ENCODE measurements around the gene ETV3L.

Gene ETV3L

DNA sequence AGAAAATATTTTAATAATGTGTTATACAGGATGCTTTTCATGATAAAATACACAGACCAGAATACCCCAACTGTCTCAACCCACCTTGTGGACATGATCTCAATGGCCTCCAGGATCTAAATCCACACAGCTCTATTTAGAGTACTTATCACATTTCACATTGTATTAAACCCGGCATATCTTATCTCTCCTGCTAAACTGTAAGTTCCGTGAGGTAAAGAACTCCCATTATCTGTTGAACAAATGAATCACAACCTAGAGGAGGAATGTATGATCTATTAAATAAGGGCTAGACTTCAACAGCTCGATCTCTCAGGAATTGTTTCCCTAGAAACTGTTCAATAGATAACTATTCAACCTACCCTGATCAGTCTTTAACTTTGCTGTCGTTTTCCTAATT lies 31.7 kb upstream of the ETV3L start:
- DNase-seq: no peak

DNA sequence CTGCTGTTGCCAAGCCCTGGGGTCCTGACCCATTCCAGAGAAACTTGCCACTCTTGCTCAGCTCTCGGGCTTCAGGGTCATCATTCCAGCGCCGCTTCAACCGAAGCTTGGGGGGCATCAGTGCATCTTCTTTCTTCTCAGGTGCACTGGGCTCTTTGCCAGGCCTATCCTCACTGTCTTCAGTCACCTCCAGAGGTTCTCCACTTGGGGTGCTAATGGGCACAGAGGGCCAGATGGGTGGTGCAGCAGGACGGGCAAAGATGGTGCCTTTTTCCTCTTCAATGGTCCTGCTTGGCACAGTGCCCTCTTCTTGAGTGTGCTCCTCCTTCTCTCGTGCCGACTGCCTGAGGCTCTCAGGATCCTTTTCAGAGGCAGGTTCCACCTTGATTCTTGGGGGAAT lies 25.2 kb upstream of the ETV3L start:
- no peak for DNase-seq

DNA sequence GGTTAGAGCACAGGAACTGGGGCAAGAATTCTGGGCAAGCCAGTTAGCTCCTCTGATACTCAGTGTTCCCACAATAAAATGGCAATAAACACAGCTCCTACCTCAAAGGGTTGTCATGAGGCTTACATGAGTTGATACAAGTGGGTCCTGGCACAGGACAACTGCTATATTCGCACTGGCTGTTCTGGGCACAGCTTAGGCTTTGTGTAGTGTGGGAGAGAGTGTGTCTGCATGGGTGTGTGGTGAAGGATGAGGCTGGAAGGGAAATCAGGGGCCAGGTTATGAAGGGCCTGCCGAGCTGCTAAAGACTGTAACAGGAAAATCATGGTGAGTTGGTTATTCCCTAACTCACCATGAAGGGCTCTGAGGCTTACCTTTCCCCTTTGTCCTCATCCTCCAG lies 19.8 kb upstream of the ETV3L start:
- DNase-seq: no peak

DNA sequence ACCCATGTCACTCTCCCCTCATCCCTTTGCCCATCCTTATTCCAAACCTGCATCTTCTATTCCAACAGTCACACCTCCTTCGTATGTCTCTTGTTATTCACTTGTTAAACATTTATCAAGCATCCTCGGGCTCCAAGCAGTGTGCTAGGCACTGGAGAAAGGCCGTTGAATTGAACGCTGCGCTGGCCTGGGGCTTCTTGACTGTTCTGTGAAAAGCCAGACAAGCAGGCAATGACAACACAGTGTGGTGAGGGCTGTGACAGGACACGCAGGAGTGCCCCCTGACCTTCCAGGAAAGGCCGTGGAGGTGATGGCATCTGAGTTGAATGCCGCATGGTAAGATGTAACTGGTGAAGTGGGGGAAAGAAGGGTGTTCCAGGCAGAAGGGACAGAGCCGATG lies 19.4 kb upstream of the ETV3L start:
- no peak for DNase-seq

DNA sequence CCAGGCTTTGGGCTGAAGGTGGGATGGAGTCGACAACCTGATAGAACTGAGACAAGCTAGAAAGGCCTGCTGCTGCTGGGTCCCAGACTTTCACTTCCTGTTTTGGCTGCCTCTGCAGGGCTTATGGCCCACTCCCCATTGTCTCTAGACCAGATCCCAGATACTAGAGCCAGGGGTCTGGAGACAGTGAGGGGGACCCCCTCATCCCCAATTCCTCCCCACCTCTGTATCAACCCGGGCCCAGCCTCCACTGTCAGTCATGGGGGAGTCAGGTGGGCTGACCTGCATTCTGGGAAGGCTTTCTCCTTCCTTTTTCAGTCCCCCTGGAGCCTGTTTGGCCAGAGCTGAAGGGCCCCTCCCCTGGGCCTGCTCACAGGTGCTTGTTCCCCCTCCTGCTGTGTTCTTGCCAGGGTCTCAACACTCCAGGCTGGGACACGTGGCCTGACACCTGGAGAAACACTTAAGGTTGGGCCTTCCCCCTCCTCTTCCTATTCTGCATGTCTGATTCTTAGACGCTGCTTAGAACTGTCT lies 18.0 kb upstream of the ETV3L start:
- DNase-seq: no peak

DNA sequence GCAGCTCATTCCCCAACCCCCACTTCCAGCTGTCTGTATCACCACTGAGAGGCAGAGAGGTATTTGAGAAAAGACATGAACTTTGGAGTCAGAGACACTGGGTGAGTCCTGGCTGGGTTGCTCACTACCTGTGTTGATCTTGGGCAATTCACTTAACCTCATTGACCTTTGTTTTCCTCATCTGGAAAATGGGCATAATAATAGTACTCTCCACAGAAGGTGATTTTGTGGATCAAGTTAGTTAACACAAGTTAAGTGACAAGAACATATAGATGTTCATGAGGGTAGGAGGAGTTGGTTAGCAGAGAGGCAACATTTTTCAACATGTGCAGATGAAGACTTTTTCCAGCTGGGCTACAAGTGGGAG lies 17.1 kb upstream of the ETV3L start:
- DNase-seq: no peak

DNA sequence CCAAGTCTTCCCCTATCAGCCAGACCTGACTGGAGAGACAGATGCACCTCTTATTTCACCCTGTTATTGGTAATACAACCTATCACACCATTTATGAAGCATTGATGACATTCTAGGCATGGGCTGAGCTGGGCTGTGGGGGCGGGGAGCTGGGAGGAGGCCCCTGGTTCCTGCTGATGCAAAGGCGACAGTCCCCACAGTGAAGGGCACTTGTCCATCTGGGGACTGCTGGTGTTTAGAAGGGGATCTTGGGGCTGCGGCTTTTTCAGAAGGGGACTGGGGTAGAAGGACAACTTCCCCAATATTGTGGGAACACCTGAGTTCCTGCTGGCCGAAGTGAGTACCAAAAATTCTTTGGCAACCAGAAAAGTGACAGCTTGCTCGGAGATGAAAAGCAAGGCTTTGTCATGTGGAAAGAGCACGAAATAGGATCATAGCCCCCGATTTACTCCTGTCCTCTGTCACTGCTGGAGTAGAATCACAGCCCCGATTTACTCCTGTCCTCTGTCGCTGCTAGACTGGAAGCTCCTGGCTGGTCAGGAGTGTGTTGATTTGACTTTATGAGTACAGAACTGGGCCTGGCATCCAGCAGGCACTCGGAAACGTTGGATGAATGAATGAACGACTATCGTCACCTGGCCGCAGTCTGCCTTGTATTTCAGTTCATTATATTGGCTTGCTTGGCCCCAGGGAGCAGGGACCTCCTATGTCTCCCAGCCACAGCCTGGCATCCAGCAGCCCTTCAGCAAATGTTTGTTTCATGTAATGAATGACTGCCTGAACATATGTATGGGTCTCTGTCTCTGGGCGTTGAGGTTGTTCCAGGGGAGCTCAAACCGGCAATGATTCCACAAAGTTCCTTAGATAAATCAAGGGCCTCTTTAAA lies 16.5 kb upstream of the ETV3L start:
- no peak for DNase-seq

DNA sequence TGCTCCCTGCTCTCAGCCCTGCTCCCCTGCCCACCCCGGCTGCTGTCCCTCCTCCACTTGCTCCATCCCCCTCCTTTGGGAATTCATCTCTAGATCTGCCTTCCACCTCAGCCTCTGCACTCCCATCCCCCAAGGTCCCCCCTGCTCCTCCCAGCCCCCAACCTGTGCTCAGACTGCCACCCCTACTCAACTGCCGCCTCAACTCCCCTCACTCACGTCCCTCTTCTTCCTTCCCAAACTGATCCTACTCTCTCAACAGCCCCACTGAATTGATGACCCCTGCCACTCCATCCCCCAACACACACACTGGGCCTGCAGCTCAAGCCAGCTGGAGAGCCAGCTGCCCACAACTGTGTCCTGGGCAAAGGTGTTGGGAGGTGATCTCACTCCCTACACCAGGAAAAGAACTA lies 15.8 kb upstream of the ETV3L start:
- no peak for DNase-seq

DNA sequence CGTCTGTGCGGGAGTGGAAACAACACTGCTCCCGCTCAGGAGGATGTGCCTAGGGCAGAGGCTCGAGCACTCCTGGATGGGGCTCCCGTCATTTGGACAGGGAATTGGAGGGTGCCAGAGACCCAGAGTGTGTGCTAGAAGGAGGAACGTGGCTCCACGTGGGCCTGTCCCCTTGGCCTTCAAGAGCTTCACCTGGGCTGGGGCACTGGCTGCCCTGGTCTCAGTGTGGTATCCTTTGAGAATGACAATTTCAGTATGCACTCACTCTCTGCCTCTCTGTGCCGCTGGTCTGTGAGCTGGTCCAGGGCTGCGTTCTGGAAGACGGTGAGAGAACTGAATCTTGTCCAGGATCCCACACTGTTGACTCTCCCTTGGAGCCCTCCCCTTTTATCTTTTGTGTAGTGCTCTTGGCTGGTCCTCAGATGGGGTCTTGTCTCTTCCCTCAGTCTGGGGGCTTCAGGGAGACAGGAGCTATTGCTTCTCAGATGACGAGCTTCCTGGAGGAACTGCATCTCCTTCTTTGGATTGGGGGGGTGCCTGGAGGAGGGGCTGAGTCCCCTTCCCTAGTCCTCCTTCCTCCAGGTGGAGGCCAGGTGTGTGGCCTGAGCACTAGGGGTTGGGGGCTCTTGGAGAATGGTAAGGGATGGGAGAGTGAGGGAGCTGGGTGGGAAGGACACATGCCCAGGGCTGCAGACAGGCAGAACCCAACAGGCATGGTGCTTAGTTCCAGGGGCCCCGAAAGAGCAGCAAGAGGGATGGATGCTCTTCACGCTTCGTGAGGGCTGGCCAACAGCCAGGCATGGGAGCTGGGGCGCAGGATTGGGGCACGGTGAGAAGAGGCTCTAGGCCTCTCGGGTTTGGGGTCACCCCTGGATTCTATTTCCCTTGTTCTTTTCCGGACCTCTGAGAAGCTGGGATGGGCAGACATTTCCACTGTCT lies 14.8 kb upstream of the ETV3L start:
- no peak for DNase-seq

DNA sequence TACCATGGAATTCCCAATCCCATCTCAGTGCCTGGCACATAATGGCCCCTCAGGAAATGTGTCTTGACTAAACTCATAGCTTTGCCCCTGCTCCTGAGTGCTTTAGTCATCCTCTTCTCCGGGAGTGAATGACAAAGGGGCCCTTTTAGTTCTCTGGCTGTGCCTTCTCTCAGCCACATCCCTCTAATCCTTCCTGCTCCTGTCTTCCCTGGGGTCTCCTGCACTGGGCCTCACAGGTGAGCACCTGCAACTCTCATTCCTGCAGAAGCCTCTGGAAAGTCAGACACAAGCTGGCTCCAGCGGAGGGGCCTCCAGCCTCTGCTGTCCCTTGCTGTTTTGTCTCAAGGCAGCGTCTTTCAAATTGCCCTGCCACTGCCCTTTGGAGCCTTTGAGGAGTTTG lies 14.0 kb upstream of the ETV3L start:
- no peak for DNase-seq

DNA sequence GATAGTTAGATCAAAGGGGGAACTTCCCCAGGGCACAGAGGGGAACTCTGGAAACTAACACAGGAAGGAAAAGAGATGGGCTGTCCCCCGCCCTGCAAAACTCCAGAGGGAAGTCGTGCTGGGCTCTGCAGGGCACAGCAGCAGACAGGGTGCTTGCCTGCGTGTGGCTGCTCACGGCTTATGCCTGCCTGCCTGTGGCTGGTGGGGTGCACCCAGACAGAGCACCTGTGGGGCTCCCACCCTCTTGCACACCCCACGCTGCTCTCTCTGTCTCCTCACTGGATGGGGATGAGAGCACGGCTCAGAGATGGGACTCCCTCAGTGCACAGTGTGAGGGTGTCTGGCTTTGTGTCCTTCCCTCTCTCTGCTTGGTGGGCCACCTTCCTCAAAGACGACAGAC lies 13.5 kb upstream of the ETV3L start:
- DNase-seq: no peak

DNA sequence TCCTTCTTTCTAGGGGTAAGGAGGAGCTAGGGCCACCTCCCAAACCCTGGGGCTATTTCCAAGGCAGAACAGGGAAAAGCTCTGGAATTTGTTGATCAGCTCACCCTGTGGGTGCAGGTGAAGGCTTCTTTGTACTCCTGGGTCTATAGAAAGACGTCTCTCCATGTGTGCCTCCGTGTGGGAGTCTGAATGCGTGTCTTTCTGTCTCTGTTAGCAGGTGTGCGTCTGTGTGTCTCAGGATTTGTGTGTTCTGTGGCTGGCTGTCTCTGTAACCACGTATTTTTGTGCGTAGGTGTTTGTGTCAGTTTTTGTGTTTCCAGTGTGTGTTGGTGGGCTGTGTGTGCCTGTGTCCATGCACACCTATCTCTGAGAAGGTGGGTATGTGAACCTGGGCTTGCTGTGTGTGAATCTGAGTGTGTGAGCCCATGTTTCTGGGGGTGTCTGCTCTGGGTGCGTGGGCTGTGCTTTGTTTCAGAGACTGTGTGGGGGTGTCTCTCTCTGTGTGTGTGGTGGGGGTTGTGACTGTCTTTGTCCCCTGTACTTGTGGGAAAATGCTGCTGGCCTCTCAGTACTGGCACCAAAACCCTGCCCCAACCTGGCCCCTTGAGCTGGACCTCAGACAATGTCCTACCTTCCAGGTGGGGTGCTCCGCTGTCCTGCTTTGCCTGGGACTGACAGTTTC lies 12.7 kb upstream of the ETV3L start:
- no peak for DNase-seq

DNA sequence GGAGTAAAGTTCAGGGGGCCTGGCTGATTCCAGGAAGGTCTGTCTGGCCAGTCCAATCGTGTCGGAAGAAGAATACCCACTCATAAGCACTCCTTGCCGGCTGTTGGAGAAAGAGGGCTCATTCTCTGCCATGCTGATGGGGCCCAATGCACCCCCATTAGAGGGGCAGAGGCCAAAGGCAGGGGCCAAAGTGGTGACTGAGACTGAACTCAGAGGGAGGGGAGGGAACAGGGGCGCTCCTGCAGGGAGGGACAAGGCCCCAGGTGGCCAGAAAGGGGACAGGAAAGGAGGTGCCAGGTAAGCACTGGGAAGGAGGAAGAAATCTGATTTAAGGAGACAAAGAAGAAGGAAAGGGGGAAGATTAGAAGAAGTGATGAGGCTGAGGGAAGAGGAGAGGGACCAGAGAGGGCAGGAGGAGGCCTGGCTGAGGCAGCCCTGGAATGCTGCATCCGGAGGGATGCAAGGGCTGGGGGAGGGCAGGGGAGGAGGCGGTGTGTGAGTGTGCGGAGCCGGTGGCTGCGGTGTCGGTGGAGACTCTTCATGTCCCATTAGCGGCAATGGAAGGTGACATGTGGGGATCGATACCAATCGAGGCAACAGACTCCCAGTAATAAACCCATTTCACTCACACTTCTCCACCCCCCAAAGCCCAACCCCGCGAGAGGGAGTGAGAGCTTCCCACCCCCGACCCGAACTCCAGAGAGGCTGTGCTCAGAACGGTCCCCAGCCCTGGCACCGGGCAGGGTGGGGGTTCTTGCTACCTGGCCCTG lies 12.0 kb upstream of the ETV3L start:
- DNase-seq: no peak

DNA sequence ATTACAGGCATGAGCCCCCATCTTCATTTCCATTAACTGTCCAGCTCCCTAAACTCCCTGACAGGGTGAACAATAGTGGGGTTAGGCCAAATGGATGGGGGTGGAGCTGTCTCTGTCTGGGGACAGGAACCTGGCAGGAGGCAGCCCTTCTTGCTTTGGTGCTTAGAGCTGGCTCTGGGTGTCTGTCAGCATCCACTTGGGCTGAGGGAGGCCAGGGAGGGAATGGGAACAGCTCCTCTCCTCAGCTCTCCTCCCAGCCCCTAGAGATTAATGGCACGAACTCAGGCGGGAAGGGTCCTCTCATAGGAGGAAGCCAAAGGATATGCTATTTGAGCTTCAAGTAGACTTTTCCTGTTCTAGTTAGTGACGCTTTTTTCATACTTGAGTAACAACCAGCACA lies 11.1 kb upstream of the ETV3L start:
- no peak for DNase-seq

DNA sequence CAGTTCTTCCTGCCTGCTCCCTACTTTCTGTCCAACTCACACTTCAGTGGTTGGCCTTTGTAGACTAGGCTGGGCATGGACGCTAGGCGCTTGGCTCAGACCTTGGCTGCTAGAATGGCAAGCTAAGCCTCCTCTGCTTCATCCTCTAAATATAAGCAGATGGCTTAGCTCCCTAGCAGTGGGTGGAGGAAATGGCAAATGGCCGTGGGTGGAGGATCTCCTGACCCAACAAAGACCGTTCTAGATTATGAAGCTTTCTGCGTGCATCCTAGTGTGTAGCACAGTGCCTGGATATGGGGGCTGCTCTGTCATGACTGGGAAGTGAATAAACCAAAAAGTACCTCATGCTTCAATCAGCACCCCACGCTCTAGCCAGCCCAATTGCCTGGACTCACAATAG lies 10.4 kb upstream of the ETV3L start:
- no peak for DNase-seq

DNA sequence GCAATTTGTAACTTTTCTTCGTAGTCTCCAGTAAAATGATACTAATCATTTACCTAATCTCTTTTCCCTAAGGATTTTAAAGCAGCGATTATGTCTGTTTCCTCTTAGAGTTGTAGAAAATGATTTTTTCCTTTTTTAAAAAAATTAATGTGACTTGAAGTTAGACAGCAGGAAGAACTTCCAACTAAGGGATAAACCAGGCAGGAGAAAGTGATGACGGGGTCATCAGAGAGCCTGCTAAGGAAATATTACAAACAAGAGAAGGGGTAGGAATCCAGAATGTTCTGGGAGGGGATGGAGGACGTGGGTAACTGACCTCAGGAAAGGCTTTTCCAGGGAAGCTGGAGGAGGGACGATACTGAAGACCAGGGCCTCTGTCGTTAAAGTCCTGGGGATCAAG lies 8.8 kb upstream of the ETV3L start:
- DNase-seq: no peak

DNA sequence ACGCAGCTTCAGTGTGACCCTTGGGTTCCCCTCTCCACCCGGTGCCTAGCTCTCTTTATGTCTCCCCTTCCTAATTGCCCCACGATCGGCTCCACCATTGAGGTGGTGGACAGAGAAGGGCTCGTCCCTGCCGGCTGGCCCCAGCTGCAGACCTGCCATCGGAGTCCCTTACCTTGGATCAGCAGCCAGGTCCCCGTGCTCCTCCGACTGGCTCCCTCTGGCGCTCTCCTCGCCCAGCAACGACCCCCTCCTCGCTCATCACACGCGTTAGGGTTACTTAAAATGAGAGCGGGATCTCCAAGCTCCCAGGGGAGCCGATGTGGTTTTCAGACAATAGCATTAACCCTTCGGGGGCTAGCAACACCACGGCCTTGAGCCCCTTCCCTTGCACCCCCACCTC lies 8.1 kb upstream of the ETV3L start:
- DNase-seq: no peak

DNA sequence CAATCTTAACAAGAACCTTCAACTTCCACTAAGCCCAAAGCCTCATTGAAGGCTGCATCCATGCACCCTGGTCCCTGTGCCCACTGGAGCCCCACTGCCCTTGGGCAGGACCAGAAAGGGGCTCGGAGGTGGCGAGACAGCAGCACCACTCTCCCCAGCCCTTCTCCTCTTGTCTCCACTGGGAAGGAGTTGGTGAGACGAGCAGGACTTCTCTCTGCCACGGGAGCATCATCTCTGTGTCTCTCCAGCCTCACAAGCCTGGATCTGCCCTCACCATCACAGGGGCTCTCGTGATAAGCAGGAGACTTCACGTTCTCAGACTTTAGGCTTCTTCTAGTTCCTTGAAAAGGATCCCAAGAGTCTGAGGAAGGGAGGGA lies 7.2 kb upstream of the ETV3L start:
- DNase-seq: no peak

DNA sequence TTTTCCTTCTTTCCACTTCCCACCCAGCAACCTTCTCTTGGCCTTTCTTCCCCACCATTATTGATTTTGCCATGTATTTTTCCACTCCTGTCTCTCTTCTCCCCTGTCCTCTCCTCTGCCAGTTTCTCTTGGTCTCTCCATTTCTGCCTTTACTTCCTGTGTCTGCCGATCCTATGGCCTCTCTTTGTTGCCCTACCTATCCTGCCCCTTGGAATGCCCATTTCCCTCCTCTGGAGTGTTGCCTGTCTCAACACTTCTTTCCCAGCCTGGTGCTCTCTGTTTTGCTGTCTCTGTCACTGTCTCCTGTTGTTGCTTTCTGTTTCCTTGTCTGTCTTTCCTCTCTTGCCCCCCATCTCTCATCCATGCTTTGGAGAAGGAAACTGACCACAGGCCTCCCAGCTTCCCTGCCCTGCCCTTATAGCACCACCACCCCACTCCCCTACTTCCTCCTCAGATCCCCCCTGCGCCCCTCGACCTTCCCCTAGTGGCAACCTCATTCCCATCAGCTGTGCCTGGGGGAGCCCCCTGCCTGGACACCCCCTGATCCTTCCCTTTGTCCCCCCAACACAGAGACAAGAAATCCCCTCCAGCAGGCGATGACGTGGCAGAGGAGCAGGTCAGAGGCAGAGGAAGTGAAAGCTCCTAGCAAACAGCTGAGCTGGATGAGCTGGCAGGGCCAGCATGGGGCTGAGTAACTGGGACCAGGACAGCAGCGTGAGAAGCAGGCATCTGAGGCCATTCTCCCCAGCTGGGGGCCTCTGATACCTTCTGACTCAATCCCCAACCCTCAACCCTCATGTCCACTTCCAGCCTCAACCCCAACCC lies 6.6 kb upstream of the ETV3L start:
- DNase-seq: no peak

DNA sequence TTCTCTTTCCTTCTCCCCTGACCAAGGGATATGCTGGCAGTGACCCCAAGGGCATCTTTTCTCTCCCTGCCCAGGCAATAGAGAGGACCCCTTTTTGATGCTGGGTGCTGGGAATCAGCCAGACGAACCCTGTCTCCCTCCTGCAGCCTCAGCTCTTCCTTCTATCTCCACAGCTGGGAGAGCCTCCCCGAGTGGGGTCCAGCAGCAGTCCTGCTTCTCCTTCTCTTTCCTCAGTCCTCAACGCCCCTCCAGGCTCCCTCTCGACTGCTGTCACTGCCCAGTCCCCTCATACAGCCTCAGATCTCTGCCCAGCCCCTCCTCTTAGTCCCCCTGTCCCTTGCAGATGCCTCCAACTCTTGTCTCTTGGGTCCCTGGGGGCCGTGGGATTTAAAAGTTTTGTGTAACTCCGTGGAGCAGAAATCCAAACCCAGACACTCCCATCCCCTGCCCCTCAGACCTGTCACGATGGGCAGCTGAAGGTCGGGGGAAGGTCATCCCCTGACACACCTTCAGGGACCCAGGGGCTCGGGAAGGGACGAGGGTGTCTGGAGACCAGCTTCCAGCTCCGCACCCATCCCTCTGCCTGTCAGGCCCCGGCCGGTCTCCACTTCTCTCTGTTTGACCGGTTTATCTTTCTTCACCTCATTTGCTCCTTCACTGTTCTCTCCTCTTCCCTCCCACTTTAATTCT lies 5.8 kb upstream of the ETV3L start:
- DNase-seq: no peak
